OCI-LY1 (cell line): ENCODE measurements around the gene CCNB2.

ENCODE experiments used
- H2AFZ ChIP-seq: fragments of 200-600 bp; sonication (generic), shearing (Covaris generic); 2 replicates; pipeline ENCODE4 v1.6.0; 2014; ENCODE audit warnings: antibody characterized with exemption, mild to moderate bottlenecking, low read length
- H3F3A ChIP-seq: fragments of 200-600 bp; sonication (generic), shearing (Covaris generic); 2 replicates; pipeline ENCODE4 v1.6.0; 2014; ENCODE audit warnings: mild to moderate bottlenecking, antibody characterized with exemption, low read length, moderate library complexity; ENCODE audit not compliant: insufficient read depth
- H3K27ac ChIP-seq: fragments of 200-600 bp; sonication (generic); 2 replicates; pipeline ENCODE4 v1.5.1; 2014; ENCODE audit warnings: low read length, mixed run types, mild to moderate bottlenecking, low read depth; ENCODE audit not compliant: poor library complexity, severe bottlenecking
- H3K27me3 ChIP-seq: fragments of 200-600 bp; sonication (generic); 2 replicates; pipeline ENCODE4 v1.6.0; 2014; ENCODE audit warnings: antibody characterized with exemption, mild to moderate bottlenecking, low read length, moderate library complexity; ENCODE audit not compliant: insufficient read depth
- H3K36me3 ChIP-seq: fragments of 200-600 bp; sonication (generic); 2 replicates; pipeline ENCODE4 v1.6.1; 2014; ENCODE audit warnings: mild to moderate bottlenecking, antibody characterized with exemption, low read length, moderate library complexity, mixed read lengths; ENCODE audit not compliant: insufficient read depth
- H3K4me1 ChIP-seq: fragments of 200-600 bp; sonication (generic); 2 replicates; pipeline ENCODE4 v1.5.1; 2014; ENCODE audit warnings: mild to moderate bottlenecking, low read length, moderate library complexity; ENCODE audit not compliant: insufficient read depth, severe bottlenecking
- H3K4me2 ChIP-seq: fragments of 200-600 bp; sonication (generic), shearing (Covaris generic); 2 replicates; pipeline ENCODE4 v1.6.1; 2014; ENCODE audit warnings: low read length
- H3K4me3 ChIP-seq: fragments of 200-600 bp; sonication (generic); 2 replicates; pipeline ENCODE4 v1.5.1; 2014; ENCODE audit warnings: low read length, low read depth, mild to moderate bottlenecking, mixed read lengths; ENCODE audit not compliant: poor library complexity, severe bottlenecking
- H3K79me2 ChIP-seq: fragments of 200-600 bp; shearing (Covaris generic); 2 replicates; pipeline ENCODE4 v1.6.1; 2016; ENCODE audit warnings: mixed run types, low read length, mixed read lengths; ENCODE audit not compliant: insufficient read depth
- H3K9ac ChIP-seq: fragments of 200-600 bp; sonication (generic), shearing (Covaris generic); 2 replicates; pipeline ENCODE4 v1.6.1; 2014; ENCODE audit warnings: mild to moderate bottlenecking, low read length, mixed read lengths
- H3K9me2 ChIP-seq: fragments of 200-600 bp; sonication (generic), shearing (Covaris generic); 2 replicates; pipeline ENCODE4 v1.6.1; 2014; ENCODE audit warnings: low read depth, mild to moderate bottlenecking, low read length, mixed read lengths
- H3K9me3 ChIP-seq: fragments of 200-600 bp; shearing (Covaris generic); 2 replicates; pipeline ENCODE4 v1.6.1; 2014; ENCODE audit warnings: low read length, mixed read lengths
- H4K20me1 ChIP-seq: fragments of 200-600 bp; sonication (generic), shearing (Covaris generic); 2 replicates; pipeline ENCODE4 v1.6.0; 2016; ENCODE audit warnings: mild to moderate bottlenecking, low read length; ENCODE audit not compliant: insufficient read depth
- EZH2 ChIP-seq: fragments of 200-600 bp; sonication (generic), shearing (Covaris generic); IDR thresholded peaks from 2 replicates; pipeline ENCODE4 v1.8.0; 2017; ENCODE audit warnings: borderline replicate concordance, mixed run types, mild to moderate bottlenecking, antibody characterized with exemption, low read length, moderate library complexity, mixed read lengths
- TF ChIP-seq, protein P1 (sequence below): fragments of 200-600 bp; sonication (generic), shearing (Covaris generic); IDR thresholded peaks from 2 replicates; pipeline ENCODE4 v1.5.1; 2017; ENCODE audit warnings: mild to moderate bottlenecking, antibody characterized with exemption, low read length, moderate library complexity, mixed read lengths

CCNB2 gene

DNA sequence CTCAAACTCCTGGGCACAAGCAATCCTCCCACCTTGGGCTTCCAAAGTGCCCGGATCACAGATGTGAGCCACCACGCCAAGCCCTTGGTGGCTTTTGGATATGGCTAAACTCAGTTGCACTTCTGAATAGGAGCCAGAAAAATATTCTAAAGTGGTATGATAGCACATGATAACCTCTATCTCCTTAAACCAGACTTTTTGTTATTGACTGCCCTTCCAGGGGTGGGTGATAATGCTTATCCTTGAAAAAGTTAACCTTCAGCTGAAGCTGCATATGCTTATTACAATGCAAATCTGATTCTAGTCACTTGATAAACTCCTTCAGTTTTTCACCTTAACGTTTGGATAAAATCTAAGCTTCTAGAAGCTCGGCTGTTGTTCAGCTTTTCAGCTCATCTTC, 6.3 kb downstream of the CCNB2 start:
- peaks cover 91% of the 10 kb centered on the region for H3K36me3 ChIP-seq
- no peak overlapping the region for H3K27ac ChIP-seq

GRCh38 chr15:59115047-59115446, 10.1 kb downstream of the CCNB2 start:
- Histone ChIP-seq H2AFZ (no peak overlapping the region), H3K4me3 (no peak overlapping the region), H3K9me2 (no peaks in the 10 kb centered on the region), H3F3A (no peaks in the 10 kb centered on the region), H3K4me1 (no peaks in the 10 kb centered on the region), H3K27ac (no peak overlapping the region), H3K36me3 (peaks cover 97% of the 10 kb centered on the region), H3K4me2 (no peak overlapping the region), H3K9ac (no peak overlapping the region), H3K9me3 (no peaks in the 10 kb centered on the region), H4K20me1 (no peaks in the 10 kb centered on the region), H3K79me2 (no peaks in the 10 kb centered on the region; the same call in 1 of the 2 replicates), H3K27me3 (no peaks in the 10 kb centered on the region)
- TF ChIP-seq EZH2: no peak
- TF ChIP-seq, protein P1, sequence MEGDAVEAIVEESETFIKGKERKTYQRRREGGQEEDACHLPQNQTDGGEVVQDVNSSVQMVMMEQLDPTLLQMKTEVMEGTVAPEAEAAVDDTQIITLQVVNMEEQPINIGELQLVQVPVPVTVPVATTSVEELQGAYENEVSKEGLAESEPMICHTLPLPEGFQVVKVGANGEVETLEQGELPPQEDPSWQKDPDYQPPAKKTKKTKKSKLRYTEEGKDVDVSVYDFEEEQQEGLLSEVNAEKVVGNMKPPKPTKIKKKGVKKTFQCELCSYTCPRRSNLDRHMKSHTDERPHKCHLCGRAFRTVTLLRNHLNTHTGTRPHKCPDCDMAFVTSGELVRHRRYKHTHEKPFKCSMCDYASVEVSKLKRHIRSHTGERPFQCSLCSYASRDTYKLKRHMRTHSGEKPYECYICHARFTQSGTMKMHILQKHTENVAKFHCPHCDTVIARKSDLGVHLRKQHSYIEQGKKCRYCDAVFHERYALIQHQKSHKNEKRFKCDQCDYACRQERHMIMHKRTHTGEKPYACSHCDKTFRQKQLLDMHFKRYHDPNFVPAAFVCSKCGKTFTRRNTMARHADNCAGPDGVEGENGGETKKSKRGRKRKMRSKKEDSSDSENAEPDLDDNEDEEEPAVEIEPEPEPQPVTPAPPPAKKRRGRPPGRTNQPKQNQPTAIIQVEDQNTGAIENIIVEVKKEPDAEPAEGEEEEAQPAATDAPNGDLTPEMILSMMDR: no peak

More for the DNA sequence above, 6.3 kb downstream of the CCNB2 start:
- TF ChIP-seq EZH2: no peak
- TF ChIP-seq, protein P1: no peak
- peaks cover 4% of the 10 kb centered on the region for H3K4me1 ChIP-seq
- no peak overlapping the region for H2AFZ ChIP-seq
- H3K27me3 ChIP-seq: no peaks in the 10 kb centered on the region
- H3K4me3 ChIP-seq: no peak overlapping the region
- H3K79me2 ChIP-seq: peaks cover 4% of the 10 kb centered on the region
- H3K9me2 ChIP-seq: no peaks in the 10 kb centered on the region
- H3F3A ChIP-seq: peaks cover 3% of the 10 kb centered on the region; the same call in 1 of the 2 replicates
- no peak overlapping the region for H3K4me2 ChIP-seq
- no peaks in the 10 kb centered on the region for H4K20me1 ChIP-seq
- H3K9ac ChIP-seq: no peak overlapping the region
- no peaks in the 10 kb centered on the region for H3K9me3 ChIP-seq

DNA sequence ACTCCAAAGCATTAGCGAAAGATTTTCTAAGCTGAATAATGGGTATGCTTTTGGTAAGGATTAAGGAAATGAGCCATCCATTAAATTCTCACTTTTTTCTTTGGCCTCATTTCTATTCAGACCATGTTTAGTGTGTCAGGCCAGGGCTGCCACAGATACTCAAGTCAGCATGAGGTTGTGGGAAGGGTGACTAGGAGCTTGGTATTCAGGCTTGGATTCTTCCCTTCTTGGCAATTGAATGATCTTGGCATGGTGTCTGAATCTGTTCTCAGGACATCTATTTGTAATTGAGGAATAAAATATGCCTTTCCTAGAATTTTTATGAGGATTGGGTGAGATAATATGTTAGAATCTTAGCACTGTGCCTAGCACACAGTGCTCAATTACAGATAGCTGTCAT, 11.2 kb downstream of the CCNB2 start:
- H3K27me3 ChIP-seq: no peaks in the 10 kb centered on the region
- TF ChIP-seq EZH2: no peak
- TF ChIP-seq, protein P1: no peak
- H3K4me3 ChIP-seq: no peak overlapping the region
- H3K9me3 ChIP-seq: no peaks in the 10 kb centered on the region
- H3K4me2 ChIP-seq: no peak overlapping the region
- H3K27ac ChIP-seq: no peak overlapping the region
- no peaks in the 10 kb centered on the region for H4K20me1 ChIP-seq
- no peaks in the 10 kb centered on the region for H3K4me1 ChIP-seq
- H3F3A ChIP-seq: no peaks in the 10 kb centered on the region
- no peak overlapping the region for H3K9ac ChIP-seq
- no peak overlapping the region for H2AFZ ChIP-seq
- peaks cover 97% of the 10 kb centered on the region for H3K36me3 ChIP-seq
- no peaks in the 10 kb centered on the region; the same call in 1 of the 2 replicates for H3K79me2 ChIP-seq
- H3K9me2 ChIP-seq: no peaks in the 10 kb centered on the region
